Ascending aorta (tissue), 2 donors: Measurements from ENCODE around the gene RTL1. TPM values are rescaled to one million over a fixed set of nuclear protein-coding genes. Genes with fewer than 3 reads are reported as not detected.

Experiments used
- DNase-seq, 2 donors: peaks; one replicate each; pipeline ENCODE4 v3.0.0-alpha.2; 2019; ENCODE audit warnings: low spot score in 2 of 2
- H3K27ac ChIP-seq, 2 donors: fragments of 200-600 bp; sonication (generic); one replicate each; pipeline ENCODE4 v1.5.1; 2016 to 2017; ENCODE audit warnings: mild to moderate bottlenecking in 1 of 2
- H3K27me3 ChIP-seq: fragments of 200-600 bp; sonication (generic); one replicate; pipeline ENCODE4 v1.5.1; 2017
- H3K36me3 ChIP-seq, 2 donors: fragments of 200-600 bp; sonication (generic); one replicate each; pipeline ENCODE4 v1.5.1; 2016
- H3K4me1 ChIP-seq, 2 donors: fragments of 200-600 bp; sonication (generic); one replicate each; pipeline ENCODE4 v1.5.1; 2016 to 2017; ENCODE audit warnings: mild to moderate bottlenecking in 1 of 2
- H3K4me3 ChIP-seq, 2 donors: fragments of 200-600 bp; sonication (generic); one replicate each; pipeline ENCODE4 v1.5.1; 2016 to 2017; ENCODE audit warnings: mild to moderate bottlenecking in 1 of 2
- H3K9me3 ChIP-seq, 2 donors: fragments of 200-600 bp; sonication (generic); one replicate each; pipeline ENCODE4 v1.5.1; 2016
- intact Hi-C: fragments of 100-400 bp; cut with DNase I; formaldehyde crosslinking; loops from one replicate; pipeline ENCODE4 v1.15.1; 2023
- total RNA-seq: library from RNA; depleted of rRNA; stranded (reverse); fragments of >200 nt; gene quantifications from one replicate; pipeline ENCODE4 v1.1.0, GENCODE V29; 2016
- TF ChIP-seq, protein P1 (sequence below), 3 experiments: fragments of 200-600 bp in 2 of 3; fragments of 450-650 bp in 1 of 3; sonication (generic) in 2 of 3; IDR thresholded peaks; one replicate each; pipeline ENCODE4 v1.5.1; 2016 to 2019; ENCODE audit warnings: antibody characterized with exemption in 3 of 3, mild to moderate bottlenecking in 1 of 3, moderate library complexity in 1 of 3

RTL1 gene
- total RNA-seq, 1 donor from 2014 or later = not detected

DNA sequence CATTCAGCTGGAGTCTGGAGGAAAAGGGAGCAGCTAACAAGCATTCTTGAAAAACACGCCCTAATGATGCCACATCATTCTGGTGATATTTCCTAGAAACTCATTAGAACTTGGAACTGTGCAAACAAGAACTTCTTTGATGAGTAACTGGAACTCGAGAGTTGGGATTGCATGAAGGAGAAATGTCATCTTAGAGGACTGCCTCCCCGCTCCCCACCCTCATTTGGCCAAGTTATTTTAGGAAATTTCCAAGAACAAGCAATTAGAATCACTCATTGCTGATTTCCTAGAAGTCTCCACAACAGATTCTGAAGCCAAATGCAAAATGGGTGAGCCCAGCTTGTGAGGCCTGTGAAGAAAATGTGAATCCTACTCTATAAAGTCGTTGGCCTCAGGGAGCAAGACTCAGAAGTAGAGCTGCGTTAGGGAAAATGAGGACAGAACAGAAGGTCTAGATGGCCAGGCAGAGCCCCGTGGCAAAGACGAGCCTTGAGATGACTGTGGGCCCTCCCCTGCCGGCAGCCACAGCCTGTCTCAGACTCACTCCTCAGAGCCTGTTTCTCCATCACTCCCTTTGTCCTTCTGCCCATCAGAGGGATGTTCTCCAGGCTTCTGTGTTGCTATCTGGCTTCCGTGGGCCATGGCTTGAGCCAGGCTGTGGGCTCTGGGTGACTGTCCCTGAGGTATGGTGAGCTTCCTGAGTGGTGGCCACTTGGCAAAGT is 38.4 kb downstream of the RTL1 start:
- intact Hi-C loops = no loop called here
- peak in 1 of 2 donors; percentile 28 for DNase-seq

DNA sequence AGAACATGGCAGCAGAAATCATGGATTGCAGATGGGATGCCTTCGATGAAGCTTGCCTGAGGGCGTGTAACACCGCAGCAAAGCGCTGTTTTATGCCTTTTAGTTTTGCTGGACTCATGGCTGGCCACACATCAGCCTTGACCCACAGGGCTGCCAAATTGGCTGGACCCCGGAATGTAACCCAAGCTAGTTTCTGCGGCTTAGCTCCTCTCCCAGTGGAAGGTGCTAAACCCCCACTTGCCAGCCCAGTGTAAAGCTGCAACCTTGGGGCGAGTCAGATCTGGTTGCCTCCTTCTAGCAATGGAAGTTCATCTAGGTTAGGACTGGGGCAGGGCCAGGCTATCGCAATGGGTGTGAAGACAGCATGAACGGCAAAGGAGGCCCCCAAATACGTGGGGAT is 39.3 kb downstream of the RTL1 start:
- Histone ChIP-seq H3K27me3 (no peaks in the 10 kb centered on the region), H3K36me3 (no peaks in the 10 kb centered on the region), H3K27ac (no peak overlapping the region), H3K9me3 (no peaks in the 10 kb centered on the region), H3K4me3 (no peak overlapping the region), H3K4me1 (no peaks in the 10 kb centered on the region)
- intact Hi-C loops = no loop called here
- TF ChIP-seq, protein P1, sequence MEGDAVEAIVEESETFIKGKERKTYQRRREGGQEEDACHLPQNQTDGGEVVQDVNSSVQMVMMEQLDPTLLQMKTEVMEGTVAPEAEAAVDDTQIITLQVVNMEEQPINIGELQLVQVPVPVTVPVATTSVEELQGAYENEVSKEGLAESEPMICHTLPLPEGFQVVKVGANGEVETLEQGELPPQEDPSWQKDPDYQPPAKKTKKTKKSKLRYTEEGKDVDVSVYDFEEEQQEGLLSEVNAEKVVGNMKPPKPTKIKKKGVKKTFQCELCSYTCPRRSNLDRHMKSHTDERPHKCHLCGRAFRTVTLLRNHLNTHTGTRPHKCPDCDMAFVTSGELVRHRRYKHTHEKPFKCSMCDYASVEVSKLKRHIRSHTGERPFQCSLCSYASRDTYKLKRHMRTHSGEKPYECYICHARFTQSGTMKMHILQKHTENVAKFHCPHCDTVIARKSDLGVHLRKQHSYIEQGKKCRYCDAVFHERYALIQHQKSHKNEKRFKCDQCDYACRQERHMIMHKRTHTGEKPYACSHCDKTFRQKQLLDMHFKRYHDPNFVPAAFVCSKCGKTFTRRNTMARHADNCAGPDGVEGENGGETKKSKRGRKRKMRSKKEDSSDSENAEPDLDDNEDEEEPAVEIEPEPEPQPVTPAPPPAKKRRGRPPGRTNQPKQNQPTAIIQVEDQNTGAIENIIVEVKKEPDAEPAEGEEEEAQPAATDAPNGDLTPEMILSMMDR (IDR thresholded peaks at IDR 0.05) = no peak
- peak in 1 of 2 donors; percentile 46 for DNase-seq

More for the DNA sequence above, 38.4 kb downstream of the RTL1 start:
- no peaks in the 10 kb centered on the region for H3K27me3 ChIP-seq
- no peaks in the 10 kb centered on the region for H3K4me1 ChIP-seq
- no peak overlapping the region for H3K27ac ChIP-seq
- no peak overlapping the region for H3K4me3 ChIP-seq
- no peaks in the 10 kb centered on the region for H3K9me3 ChIP-seq
- no peaks in the 10 kb centered on the region for H3K36me3 ChIP-seq
- TF ChIP-seq, protein P1 (IDR thresholded peaks at IDR 0.05) = no peak

DNA sequence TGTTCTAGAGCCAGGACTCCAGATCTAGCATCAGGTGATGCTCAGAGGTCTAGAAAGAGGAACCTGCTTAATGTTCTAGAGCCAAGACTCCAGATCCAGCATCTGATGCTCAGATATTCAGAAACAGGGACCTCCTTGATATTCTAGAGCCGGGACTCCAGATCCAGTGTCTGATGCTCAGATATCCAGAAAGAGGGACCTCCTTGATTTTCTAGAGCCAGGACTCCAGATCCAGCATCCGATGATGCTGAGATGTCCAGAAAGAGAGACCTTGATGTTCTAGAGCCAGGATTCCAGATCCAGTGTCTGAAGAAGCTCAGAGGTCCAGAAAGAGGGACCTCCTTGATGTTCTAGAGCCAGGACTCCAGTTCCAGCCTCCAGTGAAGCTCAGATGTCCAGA is 40.7 kb downstream of the RTL1 start:
- TF ChIP-seq, protein P1 (IDR thresholded peaks at IDR 0.05) = no peak
- Histone ChIP-seq H3K27me3 (no peaks in the 10 kb centered on the region), H3K27ac (no peak overlapping the region), H3K4me1 (no peaks in the 10 kb centered on the region), H3K36me3 (no peaks in the 10 kb centered on the region), H3K4me3 (no peak overlapping the region), H3K9me3 (no peaks in the 10 kb centered on the region)
- intact Hi-C loops = no loop called here
- DNase-seq = no peak

DNA sequence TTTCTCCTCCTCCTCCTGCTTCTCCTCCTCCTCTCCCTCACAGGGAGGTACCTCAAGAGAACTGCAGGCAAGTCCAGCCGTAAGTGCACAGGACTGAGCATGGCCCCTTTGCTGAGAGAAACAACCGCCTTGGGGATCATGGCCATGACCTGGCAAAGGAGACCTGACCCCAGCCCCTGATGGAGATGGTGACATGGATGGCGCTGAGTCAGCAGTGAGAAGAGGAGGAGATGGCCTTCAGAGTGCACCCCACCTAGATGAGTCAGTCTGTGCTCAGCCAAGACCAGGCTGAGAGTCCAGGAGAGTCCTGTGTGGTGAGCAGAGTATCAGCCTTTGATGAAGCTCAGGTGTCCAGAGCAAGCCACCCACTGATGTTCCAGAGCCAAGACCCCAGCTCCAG is 41.2 kb downstream of the RTL1 start:
- Histone ChIP-seq H3K27me3 (no peaks in the 10 kb centered on the region), H3K27ac (no peak overlapping the region), H3K4me3 (no peak overlapping the region), H3K9me3 (no peaks in the 10 kb centered on the region), H3K4me1 (no peaks in the 10 kb centered on the region), H3K36me3 (no peaks in the 10 kb centered on the region)
- TF ChIP-seq, protein P1 (IDR thresholded peaks at IDR 0.05) = no peak
- DNase-seq = no peak
- intact Hi-C loops = no loop called here

DNA sequence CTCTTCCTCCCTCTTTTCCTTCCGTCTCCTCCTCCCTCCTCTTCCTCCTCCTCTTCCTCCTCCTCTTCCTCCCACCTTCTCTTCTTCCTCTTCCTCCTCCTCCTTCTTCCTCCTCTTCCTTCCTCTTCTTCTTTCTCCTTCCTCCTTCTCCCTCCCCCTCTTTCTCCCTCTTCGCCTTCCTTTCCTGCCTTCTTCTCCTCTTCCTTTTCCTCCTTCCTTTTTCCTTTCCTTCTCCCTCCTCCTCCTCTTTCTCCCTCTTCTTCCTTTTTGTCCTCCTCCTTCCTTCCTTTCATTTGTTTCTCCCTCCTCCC is 41.6 kb downstream of the RTL1 start:
- intact Hi-C loops = no loop called here
- Histone ChIP-seq H3K4me3 (no peak overlapping the region), H3K4me1 (no peaks in the 10 kb centered on the region), H3K36me3 (no peaks in the 10 kb centered on the region), H3K9me3 (no peaks in the 10 kb centered on the region), H3K27ac (no peak overlapping the region), H3K27me3 (no peaks in the 10 kb centered on the region)
- DNase-seq = no peak
- TF ChIP-seq, protein P1 (IDR thresholded peaks at IDR 0.05) = no peak
